GM18861 (cell line): ENCODE results near the gene SRPK2.
"Not testable (repeated sequence)": the region's sequence is repeated elsewhere in the genome, so short reads cannot be mapped to it uniquely, and the experiment has no call there.

ENCODE experiments used
- ATAC-seq: cut with Tn5 transposase; IDR thresholded peaks from one replicate; pipeline ENCODE4 v1.9.1; 2021; ENCODE audit not compliant: unreplicated experiment

Gene SRPK2

GRCh38 chr7:105388356-105389087 lies at the start of gene SRPK2:
Gene SRPK2, minus strand, starts transcription at chr7:105388921.
- ATAC-seq, result no peak

- no peak for ATAC-seq
Measured at GRCh38 chr7:105438254-105438653, 49.5 kb upstream of the SRPK2 start.

GRCh38 chr7:105437356-105437755 lies 48.6 kb upstream of the SRPK2 start:
- not testable (repeated sequence) for ATAC-seq

GRCh38 chr7:105429746-105430612 lies 41.3 kb upstream of the SRPK2 start:
- ATAC-seq, result peak; percentile 69

- no peak for ATAC-seq
Measured at GRCh38 chr7:105426606-105427146, 38.0 kb upstream of the SRPK2 start.

- ATAC-seq, result no peak
Measured at GRCh38 chr7:105423987-105424386, 35.3 kb upstream of the SRPK2 start.

GRCh38 chr7:105413887-105414437 lies 25.2 kb upstream of the SRPK2 start:
- no peak for ATAC-seq

GRCh38 chr7:105410774-105411173 lies 22.1 kb upstream of the SRPK2 start:
- not testable (repeated sequence) for ATAC-seq

- not testable (repeated sequence) for ATAC-seq
Measured at GRCh38 chr7:105409775-105410174, 21.1 kb upstream of the SRPK2 start.

GRCh38 chr7:105408791-105409410 lies 20.2 kb upstream of the SRPK2 start:
- ATAC-seq, result no peak

- ATAC-seq, result no peak
Measured at GRCh38 chr7:105403128-105403527, 14.4 kb upstream of the SRPK2 start.

GRCh38 chr7:105402221-105403095 lies 13.7 kb upstream of the SRPK2 start:
- no peak for ATAC-seq

- ATAC-seq, result no peak
Measured at GRCh38 chr7:105399043-105399725, 10.5 kb upstream of the SRPK2 start.

- ATAC-seq, result no peak
Measured at GRCh38 chr7:105396566-105396965, 7.8 kb upstream of the SRPK2 start.

GRCh38 chr7:105391429-105391828 lies 2.7 kb upstream of the SRPK2 start:
- no peak for ATAC-seq

- ATAC-seq, result no peak
Measured at GRCh38 chr7:105389889-105390288, 1.2 kb upstream of the SRPK2 start.

- ATAC-seq, result no peak
Measured at GRCh38 chr7:105389088-105389650, 448 bp upstream of the SRPK2 start.

- no peak for ATAC-seq
Measured at GRCh38 chr7:105387508-105388355, 989 bp downstream of the SRPK2 start.
